HepG2 (cell line): ENCODE data around the gene PROX1. TPM values are rescaled to one million over a fixed set of nuclear protein-coding genes. Genes with fewer than 3 reads are reported as not detected.

ENCODE experiments used
- CHD2 ChIP-seq: IDR thresholded peaks from 2 replicates; pipeline ENCODE4 v1.6.1; 2011; ENCODE audit warnings: low read depth, low read length, improper control_type of control experiment
- GFI1 ChIP-seq: sonication (generic); formaldehyde crosslinking; IDR thresholded peaks from 2 replicates; pipeline ENCODE4 v1.5.0; 2020; ENCODE audit warnings: missing genetic modification reagents, mild to moderate bottlenecking, borderline replicate concordance
- IRX3 ChIP-seq: sonication (generic); formaldehyde crosslinking; IDR thresholded peaks from 2 replicates; pipeline ENCODE4 v1.8.1; 2023; ENCODE audit warnings: mild to moderate bottlenecking, low read depth, missing genetic modification reagents, borderline replicate concordance
- KDM5A ChIP-seq: fragments of 200-600 bp; sonication (generic); IDR thresholded peaks from 2 replicates; pipeline ENCODE4 v1.7.0; 2018; ENCODE audit warnings: antibody characterized with exemption, mild to moderate bottlenecking, low read length, borderline replicate concordance
- KLF15 ChIP-seq: sonication (generic); formaldehyde crosslinking; IDR thresholded peaks from 2 replicates; pipeline ENCODE4 v1.8.1; 2023; ENCODE audit warnings: borderline replicate concordance, mild to moderate bottlenecking, inconsistent platforms, missing genetic modification reagents, mixed read lengths
- MIER3 ChIP-seq: IDR thresholded peaks from 2 replicates; pipeline ENCODE4 v1.6.1; 2016; ENCODE audit warnings: missing compliant biosample characterization, borderline replicate concordance
- MYC ChIP-seq: sonication (generic); formaldehyde crosslinking; IDR thresholded peaks from 2 replicates; pipeline ENCODE4 v1.9.0; 2021; ENCODE audit warnings: missing genetic modification reagents, borderline replicate concordance
- PCBP1 ChIP-seq: fragments of 200-400 bp; formaldehyde crosslinking; IDR thresholded peaks from 2 replicates; pipeline ENCODE4 v1.6.1; 2017; ENCODE audit warnings: mild to moderate bottlenecking, low read depth, low read length, borderline replicate concordance
- PRMT3 ChIP-seq: sonication (generic); formaldehyde crosslinking; IDR thresholded peaks from 2 replicates; pipeline ENCODE4 v1.8.1; 2022; ENCODE audit warnings: low read depth, mild to moderate bottlenecking, moderate library complexity, missing genetic modification reagents, borderline replicate concordance
- SAP130 ChIP-seq: IDR thresholded peaks from 2 replicates; pipeline ENCODE4 v1.6.1; 2016; ENCODE audit warnings: low read depth
- SP2 ChIP-seq: sonication (generic); formaldehyde crosslinking; IDR thresholded peaks from 2 replicates; pipeline ENCODE4 v1.5.1; 2020; ENCODE audit warnings: mild to moderate bottlenecking, missing genetic modification reagents
- SUZ12 ChIP-seq: fragments of 150-350 bp; IDR thresholded peaks from 2 replicates; pipeline ENCODE4 v1.6.1; 2014; ENCODE audit warnings: low read depth, low read length
- TBL1XR1 ChIP-seq: fragments of 150-350 bp; IDR thresholded peaks from 2 replicates; pipeline ENCODE4 v1.6.1; 2014; ENCODE audit warnings: borderline replicate concordance, low read length; ENCODE audit not compliant: partially characterized antibody
- ZNF33A ChIP-seq: sonication (generic); formaldehyde crosslinking; IDR thresholded peaks from 2 replicates; pipeline ENCODE4 v1.5.1; 2020; ENCODE audit warnings: missing genetic modification reagents, mild to moderate bottlenecking, moderate library complexity, borderline replicate concordance
- ZNF564 ChIP-seq: sonication (generic); formaldehyde crosslinking; IDR thresholded peaks from 2 replicates; pipeline ENCODE4 v1.8.1; 2023; ENCODE audit warnings: mild to moderate bottlenecking, missing genetic modification reagents
- ZNF772 ChIP-seq: sonication (generic); formaldehyde crosslinking; IDR thresholded peaks from 2 replicates; pipeline ENCODE4 v1.5.0; 2020; ENCODE audit warnings: mild to moderate bottlenecking, missing genetic modification reagents
- ZNF883 ChIP-seq: sonication (generic); formaldehyde crosslinking; IDR thresholded peaks from 2 replicates; pipeline ENCODE4 v1.5.1; 2020; ENCODE audit warnings: mild to moderate bottlenecking, missing genetic modification reagents; ENCODE audit errors: not compliant biosample characterization
- ZSCAN31 ChIP-seq: sonication (generic); formaldehyde crosslinking; IDR thresholded peaks from 2 replicates; pipeline ENCODE4 v1.5.0; 2020; ENCODE audit warnings: low read depth, mild to moderate bottlenecking, missing genetic modification reagents
- polyA plus RNA-seq, 8 experiments: library from polyadenylated mRNA; depleted of rRNA in 3 of 8; stranded (reverse) in 7 of 8; unstranded in 1 of 8; fragments of >200 nt; fragmentation: Illumina TruSeq in 4 of 8; extraction: Trizol in 4 of 8; gene quantifications; 2 replicates each; pipeline versions ENCODE4 v1.2.1 to v1.2.3, GENCODE V29; 2011 to 2016; ENCODE audit warnings: low read depth in 4 of 8, missing spikeins in 1 of 8, mixed read lengths in 1 of 8; ENCODE audit not compliant: insufficient read depth in 1 of 8
- total RNA-seq, 5 experiments: library from RNA; depleted of rRNA; stranded (reverse); fragments of >200 nt; fragmentation: Illumina TruSeq; extraction: Trizol; gene quantifications; 2 replicates each; pipeline ENCODE4 v1.2.3, GENCODE V29; 2016; ENCODE audit warnings: low read depth in 1 of 5
- TF ChIP-seq, protein P1 (sequence below): sonication (generic); formaldehyde crosslinking; IDR thresholded peaks from 2 replicates; pipeline ENCODE4 v1.5.0; 2020; ENCODE audit warnings: missing genetic modification reagents, mild to moderate bottlenecking, borderline replicate concordance
- TF ChIP-seq, protein P2 (sequence below): sonication (generic); formaldehyde crosslinking; IDR thresholded peaks from 2 replicates; pipeline ENCODE4 v1.8.0; 2022; ENCODE audit warnings: mild to moderate bottlenecking, missing genetic modification reagents, moderate library complexity
- TF ChIP-seq, protein P3 (sequence below): sonication (generic); formaldehyde crosslinking; IDR thresholded peaks from 2 replicates; pipeline ENCODE4 v1.4.0; 2020; ENCODE audit warnings: mild to moderate bottlenecking, missing genetic modification reagents, borderline replicate concordance
- TF ChIP-seq, protein P4 (sequence below): sonication (generic); formaldehyde crosslinking; conservative IDR thresholded peaks from 2 replicates; pipeline ENCODE4 v1.4.0; 2020; ENCODE audit warnings: missing genetic modification reagents

PROX1 gene
- total and polyA plus RNA-seq, 2 of the 13 experiments (the other 11 are each of a cell fraction or from before 2014, with no cell fraction given), result 12.3 to 30.2 TPM

DNA sequence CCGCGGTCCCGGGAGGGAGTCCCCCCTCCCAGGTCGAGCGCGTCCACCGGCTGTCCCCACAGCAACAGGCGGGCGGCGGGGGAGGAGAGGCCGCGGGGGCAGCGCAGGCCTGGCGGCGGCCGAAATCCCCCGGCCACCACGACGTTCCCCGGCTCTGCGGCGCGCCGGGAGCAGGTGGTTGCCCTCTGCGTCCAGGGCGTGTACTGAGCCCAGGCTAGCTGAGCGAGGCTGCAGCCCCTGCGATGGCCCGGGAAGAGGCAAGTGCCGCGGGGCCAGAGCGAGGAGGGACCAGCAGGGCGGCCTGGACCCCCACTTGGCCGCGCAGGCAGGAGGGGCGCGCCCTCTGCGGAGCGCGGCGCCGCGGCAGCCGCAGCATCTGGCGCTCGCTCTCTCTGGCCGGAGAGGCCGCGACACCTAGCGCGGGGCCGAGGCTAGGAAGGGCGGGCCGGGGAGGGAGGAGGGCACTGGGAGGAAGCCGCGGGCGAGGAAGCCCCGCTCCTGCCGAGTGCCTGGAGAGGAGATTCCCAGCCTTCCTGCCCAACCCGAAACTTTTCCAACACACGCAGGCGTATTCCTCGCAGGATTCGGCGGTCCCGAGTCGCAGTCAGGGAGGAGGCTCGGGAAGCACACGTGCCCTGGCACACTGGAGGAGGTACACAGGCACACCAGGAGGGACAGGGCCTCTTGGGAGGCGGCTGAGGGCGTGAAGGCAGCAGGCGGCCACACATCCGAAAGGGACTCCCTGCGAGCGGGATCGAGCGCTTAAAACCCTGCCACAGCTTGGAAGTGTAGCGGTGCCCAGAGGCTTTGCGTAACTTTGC, 4.9 kb upstream of the PROX1 start (continued):
- TF ChIP-seq, protein P1, sequence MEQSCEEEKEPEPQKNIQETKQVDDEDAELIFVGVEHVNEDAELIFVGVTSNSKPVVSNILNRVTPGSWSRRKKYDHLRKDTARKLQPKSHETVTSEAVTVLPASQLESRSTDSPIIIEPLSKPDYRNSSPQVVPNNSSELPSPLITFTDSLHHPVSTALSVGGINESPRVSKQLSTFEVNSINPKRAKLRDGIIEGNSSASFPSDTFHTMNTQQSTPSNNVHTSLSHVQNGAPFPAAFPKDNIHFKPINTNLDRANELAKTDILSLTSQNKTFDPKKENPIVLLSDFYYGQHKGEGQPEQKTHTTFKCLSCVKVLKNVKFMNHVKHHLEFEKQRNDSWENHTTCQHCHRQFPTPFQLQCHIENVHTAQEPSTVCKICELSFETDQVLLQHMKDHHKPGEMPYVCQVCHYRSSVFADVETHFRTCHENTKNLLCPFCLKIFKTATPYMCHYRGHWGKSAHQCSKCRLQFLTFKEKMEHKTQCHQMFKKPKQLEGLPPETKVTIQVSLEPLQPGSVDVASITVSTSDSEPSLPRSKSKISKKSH (CRISPR knock-in tag), result peak; percentile 35; the same call in 1 of the 2 replicates
- TF ChIP-seq GFI1 (CRISPR knock-in tag) (0 out of 2 replicates have a peak, but pooled peaks have one; percentile 12), MIER3 (no peak), PCBP1 (0 out of 2 replicates have a peak, but pooled peaks have one; percentile 57), ZNF883 (CRISPR knock-in tag) (peak; percentile 76), KLF15 (CRISPR knock-in tag) (no peak; the same call in 1 of the 2 replicates), ZSCAN31 (CRISPR knock-in tag) (0 out of 2 replicates have a peak, but pooled peaks have one; percentile 34), SUZ12 (no peak), SP2 (CRISPR knock-in tag) (no peak), ZNF772 (CRISPR knock-in tag) (peak; percentile 78; the same call in 1 of the 2 replicates), KDM5A (no peak), TBL1XR1 (no peak), SAP130 (CRISPR knock-in tag) (peak; percentile 32; the same call in 1 of the 2 replicates), ZNF564 (CRISPR knock-in tag) (peak; percentile 76), PRMT3 (0 out of 2 replicates have a peak, but pooled peaks have one; percentile 42), ZNF33A (CRISPR knock-in tag) (no peak), CHD2 (0 out of 2 replicates have a peak, but pooled peaks have one; percentile 25), IRX3 (peak; percentile 68; the same call in 1 of the 2 replicates), MYC (CRISPR knock-in tag) (no peak)
- TF ChIP-seq, protein P2, sequence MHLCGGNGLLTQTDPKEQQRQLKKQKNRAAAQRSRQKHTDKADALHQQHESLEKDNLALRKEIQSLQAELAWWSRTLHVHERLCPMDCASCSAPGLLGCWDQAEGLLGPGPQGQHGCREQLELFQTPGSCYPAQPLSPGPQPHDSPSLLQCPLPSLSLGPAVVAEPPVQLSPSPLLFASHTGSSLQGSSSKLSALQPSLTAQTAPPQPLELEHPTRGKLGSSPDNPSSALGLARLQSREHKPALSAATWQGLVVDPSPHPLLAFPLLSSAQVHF (CRISPR knock-in tag), result peak; percentile 69; the same call in 1 of the 2 replicates
- TF ChIP-seq, protein P3, sequence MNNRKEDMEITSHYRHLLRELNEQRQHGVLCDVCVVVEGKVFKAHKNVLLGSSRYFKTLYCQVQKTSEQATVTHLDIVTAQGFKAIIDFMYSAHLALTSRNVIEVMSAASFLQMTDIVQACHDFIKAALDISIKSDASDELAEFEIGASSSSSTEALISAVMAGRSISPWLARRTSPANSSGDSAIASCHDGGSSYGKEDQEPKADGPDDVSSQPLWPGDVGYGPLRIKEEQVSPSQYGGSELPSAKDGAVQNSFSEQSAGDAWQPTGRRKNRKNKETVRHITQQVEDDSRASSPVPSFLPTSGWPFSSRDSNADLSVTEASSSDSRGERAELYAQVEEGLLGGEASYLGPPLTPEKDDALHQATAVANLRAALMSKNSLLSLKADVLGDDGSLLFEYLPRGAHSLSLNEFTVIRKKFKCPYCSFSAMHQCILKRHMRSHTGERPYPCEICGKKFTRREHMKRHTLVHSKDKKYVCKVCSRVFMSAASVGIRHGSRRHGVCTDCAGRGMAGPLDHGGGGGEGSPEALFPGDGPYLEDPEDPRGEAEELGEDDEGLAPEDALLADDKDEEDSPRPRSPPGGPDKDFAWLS (CRISPR knock-in tag), result no peak
- TF ChIP-seq, protein P4, sequence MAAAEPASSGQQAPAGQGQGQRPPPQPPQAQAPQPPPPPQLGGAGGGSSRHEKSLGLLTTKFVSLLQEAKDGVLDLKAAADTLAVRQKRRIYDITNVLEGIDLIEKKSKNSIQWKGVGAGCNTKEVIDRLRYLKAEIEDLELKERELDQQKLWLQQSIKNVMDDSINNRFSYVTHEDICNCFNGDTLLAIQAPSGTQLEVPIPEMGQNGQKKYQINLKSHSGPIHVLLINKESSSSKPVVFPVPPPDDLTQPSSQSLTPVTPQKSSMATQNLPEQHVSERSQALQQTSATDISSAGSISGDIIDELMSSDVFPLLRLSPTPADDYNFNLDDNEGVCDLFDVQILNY (CRISPR knock-in tag), result no peak
